GM18499 (cell line): ENCODE results near the gene GNPDA1.

ENCODE experiments used
- ATAC-seq: cut with Tn5 transposase; IDR thresholded peaks from one replicate; pipeline ENCODE4 v1.9.1; 2021; ENCODE audit warnings: moderate number of reproducible peaks; ENCODE audit not compliant: insufficient read depth, unreplicated experiment

Gene GNPDA1

DNA sequence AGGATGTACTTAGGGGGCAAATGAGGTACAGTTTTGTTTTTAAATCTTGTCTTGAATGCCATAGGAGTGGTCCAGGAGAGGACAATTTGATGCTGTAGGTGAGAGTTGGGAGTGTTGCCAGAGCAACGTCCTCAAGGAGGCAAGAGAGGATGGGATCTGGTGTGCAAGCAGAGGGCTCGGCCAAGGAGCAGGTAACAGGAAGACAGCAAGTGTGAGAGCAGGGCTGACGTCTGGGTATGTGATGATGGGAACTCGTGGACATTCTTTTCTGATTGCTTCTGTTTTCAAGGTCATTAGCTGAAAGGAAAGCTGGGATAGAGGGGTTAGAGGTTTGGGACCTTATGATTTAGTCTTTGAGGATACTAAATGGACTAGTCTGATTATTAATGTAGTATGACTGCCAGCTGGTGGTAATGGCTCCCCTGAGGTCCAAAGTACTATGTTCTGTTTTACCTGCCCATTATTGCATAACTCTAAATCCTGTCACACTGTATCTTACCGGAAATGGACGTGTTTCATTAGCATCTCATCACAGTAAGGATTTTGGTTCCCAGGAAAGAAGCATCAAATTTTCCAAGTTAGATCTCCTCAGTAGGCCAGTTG, 15.4 kb downstream of the GNPDA1 start:
- no peak for ATAC-seq

- ATAC-seq = no peak
Measured at GRCh38 chr5:141995656-141996055, 17.2 kb downstream of the GNPDA1 start.

- ATAC-seq = no peak
Measured at GRCh38 chr5:141994511-141995136, 18.2 kb downstream of the GNPDA1 start.

- ATAC-seq = no peak
Measured at GRCh38 chr5:141992349-141992963, 20.4 kb downstream of the GNPDA1 start.

DNA sequence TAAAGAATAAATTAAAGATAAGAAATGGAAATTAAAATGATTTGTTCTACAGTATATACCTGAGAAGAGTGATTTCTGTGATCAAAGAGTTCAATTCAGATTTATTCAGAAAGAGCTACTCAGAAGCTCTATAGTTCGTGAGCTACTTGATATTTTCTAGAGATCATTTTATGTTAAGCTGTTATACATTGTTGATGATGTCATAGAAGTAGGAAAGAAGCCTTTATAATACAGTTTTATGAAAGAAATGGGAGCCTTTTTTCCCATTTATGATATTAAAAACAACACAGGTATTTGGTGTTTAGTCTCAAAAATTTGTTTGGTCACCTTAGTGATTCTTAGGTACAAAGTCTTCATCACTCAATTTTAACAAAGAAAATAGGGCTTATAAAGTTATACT, 23.1 kb downstream of the GNPDA1 start:
- ATAC-seq = no peak

- no peak for ATAC-seq
Measured at GRCh38 chr5:141986072-141986471, 26.8 kb downstream of the GNPDA1 start.

DNA sequence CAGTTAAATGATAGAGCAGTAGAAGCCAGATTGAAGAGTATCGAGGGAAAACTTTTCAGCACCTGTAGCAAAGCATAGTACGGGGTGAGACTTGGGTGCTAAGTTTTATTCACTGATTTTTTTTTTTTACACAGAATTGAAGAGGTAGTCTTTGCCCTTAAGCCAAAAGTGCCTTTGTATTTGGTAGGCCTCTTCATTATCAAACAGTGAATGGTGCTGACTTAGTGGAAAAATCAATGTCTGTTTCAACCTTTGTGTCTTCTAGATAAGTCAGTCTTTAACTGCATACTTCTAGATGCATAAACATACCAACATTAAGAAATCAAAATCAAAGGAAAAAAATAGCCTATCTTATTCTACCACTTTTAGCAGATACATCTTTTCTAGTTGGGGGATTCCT, 30.2 kb downstream of the GNPDA1 start:
- ATAC-seq = no peak

- ATAC-seq = no peak
Measured at GRCh38 chr5:141978389-141978788, 34.4 kb downstream of the GNPDA1 start.

- no peak for ATAC-seq
Measured at GRCh38 chr5:141976176-141976575, 36.7 kb downstream of the GNPDA1 start.

- no peak for ATAC-seq
Measured at GRCh38 chr5:141973871-141974595, 38.8 kb downstream of the GNPDA1 start.

- ATAC-seq = peak; percentile 64
Measured at GRCh38 chr5:141969783-141970771, 42.8 kb downstream of the GNPDA1 start.

GRCh38 chr5:141968914-141969608, 43.8 kb downstream of the GNPDA1 start, which contains the start of gene RNF14:
RNF14 (plus strand) TSS chr5:141969105; CDS start chr5:141973589, 4,484 bp downstream.
- ATAC-seq = peak; percentile 81

DNA sequence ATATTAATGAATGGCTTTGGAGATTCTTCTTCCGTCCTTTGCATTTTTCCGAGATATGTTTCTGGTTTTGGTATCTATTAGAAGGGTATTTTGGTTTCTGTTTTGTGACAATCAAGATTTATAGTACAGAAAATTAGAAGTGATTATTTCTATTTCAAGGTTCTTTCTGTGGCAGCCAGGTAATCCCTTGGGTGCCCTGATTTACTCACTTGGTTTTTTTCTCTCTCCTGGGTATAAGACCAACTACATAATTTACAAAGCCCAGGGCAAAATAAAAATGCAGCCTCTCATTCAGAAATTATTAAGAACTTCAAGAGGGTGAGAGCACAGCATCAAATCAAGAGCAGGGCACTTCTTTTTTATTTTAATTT, 45.9 kb downstream of the GNPDA1 start:
- ATAC-seq = no peak

DNA sequence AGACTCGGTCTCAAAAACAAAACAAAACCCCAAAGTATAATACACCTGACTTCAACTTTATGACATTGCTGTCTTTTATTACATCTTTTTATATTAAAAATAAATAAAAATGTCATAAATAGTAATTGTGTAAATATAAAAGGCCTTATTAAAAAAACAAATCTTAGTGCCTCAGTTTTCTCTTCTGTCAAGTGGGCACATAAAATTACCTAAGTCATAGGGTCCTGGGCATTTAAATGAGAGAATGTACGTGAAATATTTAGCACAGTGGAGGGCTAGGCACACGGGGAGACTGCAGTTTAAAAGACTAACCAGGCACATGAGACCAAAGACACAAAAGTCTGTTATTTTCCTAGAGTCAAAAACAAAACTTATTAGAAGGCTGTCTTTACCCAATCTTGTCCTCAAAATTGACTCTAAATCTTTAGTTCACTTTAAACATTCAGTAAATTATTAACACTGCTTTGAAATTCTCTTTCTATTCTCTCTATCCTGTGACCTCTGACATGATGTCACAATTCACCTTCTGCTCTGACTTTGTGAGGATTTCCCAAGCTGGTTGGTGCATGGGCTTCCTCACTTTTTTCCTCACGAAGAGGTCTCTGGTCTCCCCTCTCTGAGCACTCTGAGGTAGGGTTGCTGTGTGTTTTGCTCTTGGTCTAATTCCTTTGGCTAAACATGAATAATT, 46.4 kb downstream of the GNPDA1 start:
- no peak for ATAC-seq

DNA sequence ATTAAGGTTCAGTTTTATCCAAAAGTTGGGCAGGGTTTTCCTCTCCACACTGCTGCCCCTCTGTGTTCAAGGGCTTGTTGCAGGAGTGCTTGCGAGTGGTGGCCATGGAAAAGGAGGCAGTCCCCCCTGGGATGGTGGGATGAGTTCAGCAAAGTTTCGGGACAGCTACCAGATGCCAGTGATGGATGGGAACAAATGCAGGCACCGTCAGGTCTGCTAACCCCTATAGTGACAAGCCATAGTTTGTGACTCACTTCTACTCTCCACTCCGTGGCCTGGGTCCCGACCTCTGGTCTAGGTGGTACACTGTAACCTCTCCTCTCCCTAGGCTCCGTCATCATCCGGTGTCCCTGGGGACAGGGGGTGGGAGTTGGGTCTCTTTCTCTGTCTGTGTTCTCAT, 47.8 kb downstream of the GNPDA1 start:
- no peak for ATAC-seq

DNA sequence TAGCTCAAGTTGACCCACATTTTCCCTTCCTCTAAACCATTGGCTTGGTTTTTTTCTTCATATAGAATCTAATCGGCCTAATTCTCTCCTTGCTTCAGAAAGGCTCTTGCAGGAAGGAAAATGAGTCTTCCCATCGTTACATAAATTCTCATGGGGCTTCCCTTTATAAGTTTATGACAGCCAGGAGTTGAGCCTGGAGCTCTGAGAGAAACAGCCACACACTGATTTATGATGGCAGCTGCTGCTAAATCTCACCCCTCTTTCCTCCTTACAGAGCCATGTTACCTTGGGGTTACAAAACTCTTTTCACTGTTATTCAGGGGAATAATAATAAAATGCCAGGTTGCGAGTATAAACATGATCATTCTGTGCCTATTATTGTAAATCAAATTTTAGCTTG, 49.1 kb downstream of the GNPDA1 start:
- ATAC-seq = no peak

DNA sequence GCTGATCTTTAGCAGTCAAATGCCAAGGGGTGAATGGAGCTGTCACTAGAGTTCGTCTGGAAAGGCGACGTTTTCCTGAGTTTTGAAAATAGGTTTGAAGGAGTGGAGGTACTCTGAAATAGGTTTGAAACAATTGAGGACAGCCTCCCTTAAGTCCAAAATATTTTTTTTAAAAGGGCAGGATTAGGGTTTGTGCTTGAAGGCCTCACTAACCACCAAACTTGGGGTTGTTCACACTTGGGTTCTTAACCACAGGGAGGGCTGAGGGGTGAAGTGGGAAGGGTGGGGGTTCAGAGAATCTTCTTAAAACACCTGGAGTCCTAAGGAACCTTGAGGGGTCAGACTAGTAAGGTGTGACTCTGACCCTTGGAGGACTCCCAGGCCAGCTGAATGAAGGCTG, 51.4 kb downstream of the GNPDA1 start:
- no peak for ATAC-seq

DNA sequence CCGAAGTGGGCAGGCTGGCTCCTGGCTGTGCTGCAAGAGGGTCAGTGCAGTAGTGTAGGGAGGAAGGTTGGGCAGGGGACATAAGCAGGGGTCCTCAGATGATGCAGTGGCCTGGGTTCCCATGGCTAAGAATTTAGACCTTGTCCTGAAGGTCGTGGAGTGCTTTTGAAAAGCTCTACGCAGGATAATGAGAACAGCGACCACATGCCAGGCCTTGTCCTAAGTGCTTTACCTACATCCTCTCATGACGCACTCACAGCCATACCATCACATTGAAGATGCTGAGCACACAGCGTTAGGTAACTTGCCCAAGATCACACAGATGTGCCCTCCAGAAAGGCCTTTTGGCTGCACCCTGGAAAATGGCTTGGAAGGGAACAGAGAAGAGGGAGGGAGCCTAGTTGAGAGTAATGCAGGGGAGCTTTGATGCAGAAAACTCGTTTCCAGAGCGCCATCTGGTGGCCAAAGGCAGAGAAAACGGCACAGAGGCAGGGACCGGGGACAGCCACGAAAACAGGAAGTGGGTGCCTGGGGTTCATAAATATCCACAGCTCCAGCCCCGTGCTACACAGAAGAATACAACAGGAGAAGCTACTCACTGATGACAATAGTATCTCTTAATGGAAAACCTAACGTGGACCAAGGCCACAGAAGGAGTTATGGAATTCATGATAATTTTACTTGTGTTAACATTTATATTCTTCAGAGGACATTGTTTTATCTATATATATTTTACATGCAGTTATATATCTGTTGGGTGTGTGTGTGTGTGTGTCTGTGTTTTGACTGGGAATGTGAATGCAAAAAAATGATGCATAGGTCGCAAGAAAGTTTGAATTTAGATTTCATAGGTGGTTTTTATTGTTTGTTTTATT, 52.1 kb downstream of the GNPDA1 start:
- ATAC-seq = peak; percentile 87
